GM10266 (cell line): Measurements from ENCODE around the gene STARD3.

ENCODE experiments used
- DNase-seq: peaks from one replicate; pipeline ENCODE4 v3.0.0; 2012; ENCODE audit errors: extremely low spot score
- TF ChIP-seq, protein P1 (sequence below): IDR thresholded peaks from 2 replicates; pipeline ENCODE4 v1.5.1; 2012; ENCODE audit warnings: mild to moderate bottlenecking, low read depth; ENCODE audit not compliant: control insufficient read depth, insufficient read depth; ENCODE audit errors: missing control alignments

The STARD3 gene

GRCh38 chr17:39629494-39629880, 7.5 kb upstream of the STARD3 start:
- DNase-seq: no peak
- TF ChIP-seq, protein P1, sequence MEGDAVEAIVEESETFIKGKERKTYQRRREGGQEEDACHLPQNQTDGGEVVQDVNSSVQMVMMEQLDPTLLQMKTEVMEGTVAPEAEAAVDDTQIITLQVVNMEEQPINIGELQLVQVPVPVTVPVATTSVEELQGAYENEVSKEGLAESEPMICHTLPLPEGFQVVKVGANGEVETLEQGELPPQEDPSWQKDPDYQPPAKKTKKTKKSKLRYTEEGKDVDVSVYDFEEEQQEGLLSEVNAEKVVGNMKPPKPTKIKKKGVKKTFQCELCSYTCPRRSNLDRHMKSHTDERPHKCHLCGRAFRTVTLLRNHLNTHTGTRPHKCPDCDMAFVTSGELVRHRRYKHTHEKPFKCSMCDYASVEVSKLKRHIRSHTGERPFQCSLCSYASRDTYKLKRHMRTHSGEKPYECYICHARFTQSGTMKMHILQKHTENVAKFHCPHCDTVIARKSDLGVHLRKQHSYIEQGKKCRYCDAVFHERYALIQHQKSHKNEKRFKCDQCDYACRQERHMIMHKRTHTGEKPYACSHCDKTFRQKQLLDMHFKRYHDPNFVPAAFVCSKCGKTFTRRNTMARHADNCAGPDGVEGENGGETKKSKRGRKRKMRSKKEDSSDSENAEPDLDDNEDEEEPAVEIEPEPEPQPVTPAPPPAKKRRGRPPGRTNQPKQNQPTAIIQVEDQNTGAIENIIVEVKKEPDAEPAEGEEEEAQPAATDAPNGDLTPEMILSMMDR: no peak

DNA sequence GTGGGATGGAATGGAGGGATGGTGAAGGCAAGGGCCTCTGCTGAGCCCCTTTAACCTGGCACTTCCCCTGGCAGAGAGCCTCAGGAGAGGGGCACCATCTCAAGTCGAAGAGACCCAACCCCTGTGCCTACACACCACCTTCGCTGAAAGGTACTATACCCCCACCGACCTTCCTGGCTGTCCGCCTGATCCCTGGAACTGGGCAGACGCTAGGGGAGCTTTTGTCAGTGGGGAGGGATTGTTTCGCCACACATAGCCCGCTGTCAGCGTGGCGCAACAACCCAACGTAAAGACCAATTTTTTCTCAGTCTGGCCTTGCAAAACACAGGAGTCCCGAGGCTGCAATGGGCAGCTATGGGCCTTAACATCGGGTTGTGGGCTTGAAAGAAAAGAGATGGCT, 7.0 kb upstream of the STARD3 start:
- no peak for DNase-seq
- TF ChIP-seq, protein P1: no peak

- DNase-seq: no peak
- TF ChIP-seq, protein P1: no peak
Measured at GRCh38 chr17:39631403-39631802, 5.5 kb upstream of the STARD3 start.

DNA sequence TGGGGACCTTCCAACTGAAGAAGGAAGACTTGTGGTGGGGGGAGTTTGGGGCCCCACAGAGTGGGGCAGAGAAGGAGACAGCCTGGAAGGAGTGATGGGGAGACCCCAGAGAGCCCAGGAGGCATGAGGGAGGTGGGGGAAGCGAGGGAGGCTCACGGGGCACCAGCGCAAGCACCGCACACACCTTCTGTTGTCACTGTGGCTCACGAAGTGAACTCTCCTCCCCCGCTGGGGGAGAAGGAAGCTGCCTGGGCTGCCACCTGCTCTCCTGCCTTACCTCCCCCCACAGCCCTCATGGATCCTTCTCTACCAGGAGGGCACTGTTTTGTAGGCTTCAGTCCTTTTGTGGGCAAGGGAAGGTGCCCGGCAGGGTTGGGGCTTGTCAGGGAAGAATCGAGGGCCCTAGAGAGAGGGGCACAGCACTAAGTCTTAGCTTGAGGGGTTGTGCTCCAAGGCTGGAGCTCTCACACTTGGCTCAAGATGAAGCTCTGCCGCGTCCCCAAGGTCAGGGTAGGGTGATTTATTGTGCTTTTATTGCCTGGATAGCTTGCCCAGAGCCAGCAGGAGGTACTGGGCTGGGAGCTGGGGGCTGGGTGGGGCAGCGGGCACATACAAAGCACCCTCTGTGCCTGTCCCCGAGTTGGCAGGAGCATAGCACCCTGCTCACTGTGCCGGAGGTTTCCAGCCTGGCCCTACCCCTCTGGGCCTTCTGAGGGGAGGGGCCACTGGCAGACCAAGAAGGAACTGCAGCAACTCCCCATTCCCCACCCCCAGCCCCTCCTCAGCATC, 4.6 kb upstream of the STARD3 start:
- no peak for DNase-seq
- TF ChIP-seq, protein P1: no peak

GRCh38 chr17:39633570-39634183, 3.3 kb upstream of the STARD3 start:
- TF ChIP-seq, protein P1: no peak
- no peak for DNase-seq

GRCh38 chr17:39634384-39634871, 2.5 kb upstream of the STARD3 start:
- no peak for DNase-seq
- TF ChIP-seq, protein P1: peak; percentile 59

- no peak for DNase-seq
- TF ChIP-seq, protein P1: no peak
Measured at GRCh38 chr17:39635614-39636176, 1.2 kb upstream of the STARD3 start.
